IMR-90 (cell line): Measurements from ENCODE around the gene PLEKHB2. TPM values are rescaled to one million over a fixed set of nuclear protein-coding genes. Genes with fewer than 3 reads are reported as not detected.

Experiments used
- ATAC-seq: fragments of 200-7000 bp; cut with Tn5 transposase; 2 replicates; pipeline ENCODE4 v1.9.1; 2020; ENCODE audit warnings: low read depth, mild to moderate bottlenecking, moderate library complexity
- BruUV-seq: library from RNA; stranded (reverse); fragments of 400-500 nt; replicated peaks from 2 replicates; lab custom pipeline; 2021; lab: Mats Ljungman, UMichigan
- CTCF ChIA-PET: fragments of 300-600 bp; formaldehyde crosslinking; extraction: SDS; loops from one replicate; lab custom pipeline; 2021; ENCODE audit warnings: antibody characterized with exemption; lab: Yijun Ruan, JAX
- POLR2A ChIA-PET: fragments of 300-600 bp; sonication (Branson Sonifier 250); formaldehyde crosslinking; loops from one replicate; lab custom pipeline; 2022; ENCODE audit warnings: antibody characterized with exemption; ENCODE audit not compliant: unreplicated experiment; lab: Charles Lee
- DNase-seq: peaks from one replicate; pipeline ENCODE4 v3.0.0; 2013
- H2AFZ ChIP-seq: replicated peaks from 2 replicates; pipeline ENCODE3; 2013; ENCODE audit warnings: low read length, mild to moderate bottlenecking; ENCODE audit not compliant: poor library complexity
- H2AK5ac ChIP-seq: 2 replicates; pipeline ENCODE4 v1.6.1; 2013; ENCODE audit warnings: low read depth, low read length, inconsistent platforms
- H2AK9ac ChIP-seq: replicated peaks from 2 replicates; pipeline ENCODE3; 2013; ENCODE audit warnings: mild to moderate bottlenecking, low read depth, low read length, moderate library complexity; ENCODE audit not compliant: poor library complexity
- H2BK120ac ChIP-seq: 2 replicates; pipeline ENCODE4 v1.6.1; 2013; ENCODE audit warnings: low read depth, low read length, inconsistent platforms
- H2BK15ac ChIP-seq: 3 replicates; pipeline ENCODE4 v1.6.1; 2013; ENCODE audit warnings: low read depth, low read length, inconsistent platforms
- H2BK20ac ChIP-seq: 2 replicates; pipeline ENCODE4 v1.6.1; 2013; ENCODE audit warnings: low read depth, mild to moderate bottlenecking, inconsistent platforms, low read length, moderate library complexity
- H2BK5ac ChIP-seq: 2 replicates; pipeline ENCODE4 v1.6.1; 2013; ENCODE audit warnings: mild to moderate bottlenecking, low read depth, low read length, inconsistent platforms; ENCODE audit not compliant: poor library complexity, severe bottlenecking
- H3K14ac ChIP-seq: replicated peaks from 2 replicates; pipeline ENCODE4 v1.6.1; 2013; ENCODE audit warnings: low read depth, low read length, inconsistent platforms
- H3K18ac ChIP-seq: 2 replicates; pipeline ENCODE4 v1.6.1; 2013; ENCODE audit warnings: low read depth, low read length, control low read depth
- H3K23ac ChIP-seq: 2 replicates; pipeline ENCODE4 v1.6.1; 2013; ENCODE audit warnings: low read depth, low read length, inconsistent platforms
- H3K27ac ChIP-seq: 2 replicates; pipeline ENCODE4 v1.5.1; 2013; ENCODE audit warnings: mild to moderate bottlenecking, control low read depth, low read length; ENCODE audit not compliant: insufficient read depth
- H3K27me3 ChIP-seq: 2 replicates; pipeline ENCODE4 v1.6.1; 2013; ENCODE audit warnings: low read length; ENCODE audit not compliant: control insufficient read depth, insufficient read depth
- H3K36me3 ChIP-seq: 2 replicates; pipeline ENCODE4 v1.6.1; 2013; ENCODE audit warnings: low read length, mixed read lengths; ENCODE audit not compliant: control insufficient read depth, insufficient read depth
- H3K4ac ChIP-seq: 2 replicates; pipeline ENCODE4 v1.6.1; 2013; ENCODE audit warnings: low read depth, low read length, inconsistent platforms
- H3K4me1 ChIP-seq: 2 replicates; pipeline ENCODE4 v1.6.1; 2013; ENCODE audit warnings: low read length, mixed read lengths; ENCODE audit not compliant: control insufficient read depth, insufficient read depth
- H3K4me2 ChIP-seq: 2 replicates; pipeline ENCODE4 v1.6.1; 2013; ENCODE audit warnings: low read depth, mild to moderate bottlenecking, control low read depth, low read length, moderate library complexity
- H3K4me3 ChIP-seq: 2 replicates; pipeline ENCODE4 v1.5.1; 2013; ENCODE audit warnings: low read depth, mild to moderate bottlenecking, control low read depth, low read length, moderate library complexity; ENCODE audit not compliant: insufficient read depth
- H3K56ac ChIP-seq: 2 replicates; pipeline ENCODE4 v1.6.1; 2013; ENCODE audit warnings: low read length, inconsistent platforms; ENCODE audit not compliant: insufficient read depth; ENCODE audit errors: extremely low read depth
- H3K79me1 ChIP-seq, 2 experiments: 2 replicates each; pipeline ENCODE4 v1.6.1; 2013; ENCODE audit warnings: low read length in 2 of 2, inconsistent platforms in 1 of 2, low read depth in 1 of 2
- H3K9ac ChIP-seq: 2 replicates; pipeline ENCODE4 v1.6.1; 2013; ENCODE audit warnings: low read depth, low read length, control low read depth
- H3K9me1 ChIP-seq: 2 replicates; pipeline ENCODE4 v1.6.1; 2013; ENCODE audit warnings: low read length, inconsistent platforms; ENCODE audit not compliant: insufficient read depth
- H3K9me3 ChIP-seq: 2 replicates; pipeline ENCODE4 v1.6.1; 2013; ENCODE audit warnings: low read length; ENCODE audit not compliant: control insufficient read depth, insufficient read depth
- H4K20me1 ChIP-seq: 2 replicates; pipeline ENCODE4 v1.6.1; 2013; ENCODE audit warnings: low read length, inconsistent platforms; ENCODE audit not compliant: insufficient read depth
- H4K5ac ChIP-seq: 2 replicates; pipeline ENCODE4 v1.6.1; 2013; ENCODE audit warnings: mild to moderate bottlenecking, low read depth, low read length, control low read depth
- H4K8ac ChIP-seq, 2 experiments: 2 replicates each; pipeline ENCODE4 v1.6.1; 2013; ENCODE audit warnings: low read depth in 2 of 2, low read length in 2 of 2, control low read depth in 1 of 2, inconsistent platforms in 1 of 2
- H4K91ac ChIP-seq: 2 replicates; pipeline ENCODE4 v1.6.1; 2013; ENCODE audit warnings: low read depth, low read length, inconsistent platforms; ENCODE audit not compliant: insufficient read depth
- BHLHE40 ChIP-seq: fragments of 150-350 bp; IDR thresholded peaks from 2 replicates; pipeline ENCODE4 v1.6.1; 2016; ENCODE audit warnings: mild to moderate bottlenecking, low read depth, low read length
- MXI1 ChIP-seq: IDR thresholded peaks from 2 replicates; pipeline ENCODE4 v1.6.1; 2012; ENCODE audit warnings: low read depth, mild to moderate bottlenecking, low read length, moderate library complexity, borderline replicate concordance
- POLR2A ChIP-seq: IDR thresholded peaks from 2 replicates; pipeline ENCODE4 v1.6.1; 2012; ENCODE audit warnings: mild to moderate bottlenecking, low read depth, low read length
- RAD21 ChIP-seq: IDR thresholded peaks from 2 replicates; pipeline ENCODE4 v1.6.1; 2012; ENCODE audit warnings: low read length, improper control_type of control experiment
- USF2 ChIP-seq: fragments of 150-350 bp; IDR thresholded peaks from 2 replicates; pipeline ENCODE4 v1.6.1; 2017; ENCODE audit warnings: mild to moderate bottlenecking, antibody characterized with exemption, low read length, low read depth
- WGBS, 2 experiments: methylation state at CpG; one replicate each; pipeline versions ENCODE4 v1.1.5 to v1.1.7; 2013; ENCODE audit warnings: missing lambda C conversion rate in 2 of 2; ENCODE audit not compliant: insufficient read length in 1 of 2; ENCODE audit errors: extremely low coverage in 2 of 2; 5-methylcytosine and 5-hydroxymethylcytosine counted together
- dilution Hi-C: fragments of 300-500 bp; cut with HindIII; formaldehyde crosslinking; loops from one replicate; pipeline ENCODE4 v1.14.3; 2018; ENCODE audit warnings: low sequenced_read_pairs; ENCODE audit not compliant: unreplicated experiment
- in situ Hi-C: fragments of 300-500 bp; cut with MboI; formaldehyde crosslinking; loops from 3 replicates; pipeline ENCODE4 v1.14.3; 2019; ENCODE audit warnings: low sequenced_read_pairs, inconsistent platforms, mixed read lengths
- intact Hi-C: fragments of 100-400 bp; cut with micrococcal nuclease; formaldehyde crosslinking; loops from 2 replicates; pipeline ENCODE4 v1.10.0; 2022
- polyA plus RNA-seq, 3 experiments: library from polyadenylated mRNA; depleted of rRNA; stranded (reverse); fragments of >200 nt; gene quantifications; 2 replicates each; pipeline ENCODE4 v1.2.3, GENCODE V29; 2012; ENCODE audit warnings: low replicate concordance in 1 of 3
- total RNA-seq: library from RNA; depleted of rRNA; stranded (reverse); fragments of >200 nt; gene quantifications from 2 replicates; pipeline ENCODE4 v1.2.3, GENCODE V29; 2012

The PLEKHB2 gene
- total and polyA plus RNA-seq, 2 of the 4 experiments (the other 2 are of a cell fraction): 62.9 to 82.1 TPM

GRCh38 chr2:131105950-131106801, 1.0 kb downstream of the PLEKHB2 start:
- no peak overlapping the region for H4K91ac ChIP-seq
- H3K4me2 ChIP-seq: peak overlapping the region; percentile 87
- no peaks in the 10 kb centered on the region for H3K36me3 ChIP-seq
- H3K9ac ChIP-seq: peak overlapping the region; percentile 75
- H3K18ac ChIP-seq: no peak overlapping the region
- in situ Hi-C loops (loop anchor here (25.0 kb wide), 2 partner anchors 406 to 744 kb away; partner anchors contain the start of gene PTPN18), intact Hi-C loops (no loop called here), dilution Hi-C loops (no loop called here)
- H3K79me1 ChIP-seq: peaks cover 16 to 33% of the 10 kb centered on the region in 2 experiments; a peak in 3 of 4 replicates
- H4K8ac ChIP-seq: peak overlapping the region in 1 of 2 experiments; percentile 41; a peak in 2 of 4 replicates
- peak overlapping the region; percentile 96 for H2AFZ ChIP-seq
- no peak overlapping the region for H4K5ac ChIP-seq
- H2BK120ac ChIP-seq: no peak overlapping the region
- peak overlapping the region; percentile 38 for H3K27ac ChIP-seq
- H3K4ac ChIP-seq: peak overlapping the region; percentile 60; the same call in 1 of the 2 replicates
- 5% methylated on average over 4 of the region's 19 CpGs; no CpG with 5 or more reads in 1 of the 2 experiments for WGBS, 2 experiments
- no peak overlapping the region for H2BK15ac ChIP-seq
- peaks cover 5% of the 10 kb centered on the region; the same call in 1 of the 2 replicates for H3K9me1 ChIP-seq
- H3K4me1 ChIP-seq: peaks cover 5% of the 10 kb centered on the region
- H3K14ac ChIP-seq: peak overlapping the region; percentile 71; the same call in 1 of the 2 replicates
- H3K27me3 ChIP-seq: no peaks in the 10 kb centered on the region
- H2BK20ac ChIP-seq: no peak overlapping the region
- H3K23ac ChIP-seq: peak overlapping the region; percentile 75
- peak overlapping the region; percentile 54; the same call in 1 of the 2 replicates for H3K56ac ChIP-seq
- no peaks in the 10 kb centered on the region for H3K9me3 ChIP-seq
- ATAC-seq (peak; percentile 28), DNase-seq (peak; percentile 53)
- H2AK9ac ChIP-seq: peak overlapping the region; percentile 96
- H2BK5ac ChIP-seq: peak overlapping the region; percentile 11
- TF ChIP-seq RAD21: no peak
- peak; percentile 67 for TF ChIP-seq USF2
- TF ChIP-seq POLR2A: no peak
- TF ChIP-seq BHLHE40: peak; percentile 62
- peak; percentile 52; the same call in 1 of the 2 replicates for TF ChIP-seq MXI1
- peak overlapping the region; percentile 68 for H3K4me3 ChIP-seq
- H4K20me1 ChIP-seq: peaks cover 27% of the 10 kb centered on the region
- peak overlapping the region; percentile 53; the same call in 1 of the 2 replicates for H2AK5ac ChIP-seq
- CTCF ChIA-PET: interaction anchor here (0.7 kb wide), 1 partner anchor 268 kb away, joined by 3 read pairs; no protein-coding TSS in a partner anchor
- POLR2A ChIA-PET: no interaction called here
- no TSS peak for BruUV-seq
